Limb (tissue), 2 donors: Measurements from ENCODE around the gene LRRTM4.

Experiments
- DNase-seq, 2 donors: peaks; one replicate each; pipeline ENCODE4 v3.0.0-alpha.2; 2016; ENCODE audit errors: extremely low spot score in 2 of 2

The LRRTM4 gene

GRCh38 chr2:77322431-77322830 is 199.7 kb downstream of the LRRTM4 start:
- DNase-seq, result no peak

GRCh38 chr2:77314721-77315120 is 207.5 kb downstream of the LRRTM4 start:
- no peak for DNase-seq

- DNase-seq, result no peak
Observed at GRCh38 chr2:77310416-77310815, 211.8 kb downstream of the LRRTM4 start.

GRCh38 chr2:77309725-77310124 is 212.5 kb downstream of the LRRTM4 start:
- no peak for DNase-seq

- no peak for DNase-seq
Observed at GRCh38 chr2:77301441-77301840, 220.7 kb downstream of the LRRTM4 start.

- no peak for DNase-seq
Observed at GRCh38 chr2:77296791-77297190, 225.4 kb downstream of the LRRTM4 start.

GRCh38 chr2:77294474-77294873 is 227.7 kb downstream of the LRRTM4 start:
- DNase-seq, result no peak

GRCh38 chr2:77284353-77284752 is 237.8 kb downstream of the LRRTM4 start:
- no peak for DNase-seq

- no peak for DNase-seq
Observed at GRCh38 chr2:77271262-77271661, 250.9 kb downstream of the LRRTM4 start.

- no peak for DNase-seq
Observed at GRCh38 chr2:77270433-77270832, 251.7 kb downstream of the LRRTM4 start.

GRCh38 chr2:77268626-77269025 is 253.6 kb downstream of the LRRTM4 start:
- DNase-seq, result no peak

GRCh38 chr2:77232909-77233425 is 289.2 kb downstream of the LRRTM4 start:
- DNase-seq, result no peak

- peak; percentile 39 to 45 for DNase-seq
Observed at GRCh38 chr2:77228391-77228790, 293.8 kb downstream of the LRRTM4 start.

GRCh38 chr2:77210725-77211124 is 311.5 kb downstream of the LRRTM4 start:
- DNase-seq, result no peak

GRCh38 chr2:77207331-77207730 is 314.8 kb downstream of the LRRTM4 start:
- no peak for DNase-seq

- DNase-seq, result no peak
Observed at GRCh38 chr2:77201755-77202154, 320.4 kb downstream of the LRRTM4 start.

- DNase-seq, result no peak
Observed at GRCh38 chr2:77199411-77199810, 322.8 kb downstream of the LRRTM4 start.

- no peak for DNase-seq
Observed at GRCh38 chr2:77193858-77194448, 328.2 kb downstream of the LRRTM4 start.

GRCh38 chr2:77192811-77193289 is 329.3 kb downstream of the LRRTM4 start:
- DNase-seq, result no peak

- no peak for DNase-seq
Observed at GRCh38 chr2:77191665-77192064, 330.5 kb downstream of the LRRTM4 start.

GRCh38 chr2:77190721-77191346 is 331.3 kb downstream of the LRRTM4 start:
- DNase-seq, result no peak

- no peak for DNase-seq
Observed at GRCh38 chr2:77185052-77185451, 337.1 kb downstream of the LRRTM4 start.

- DNase-seq, result no peak
Observed at GRCh38 chr2:77179297-77179696, 342.9 kb downstream of the LRRTM4 start.
